Measurements from ENCODE around the gene EXD2. TPM values are rescaled to one million over a fixed set of nuclear protein-coding genes. Genes with fewer than 3 reads are reported as not detected.
A peak's percentile ranks its signal among the peaks of the same experiment; 100 is the strongest.
"Not testable (repeated sequence)": the region's sequence is repeated elsewhere in the genome, so short reads cannot be mapped to it uniquely, and the experiment has no call there.

The EXD2 gene
- polyA plus RNA-seq, 1 experiment = 16.7 TPM

DNA sequence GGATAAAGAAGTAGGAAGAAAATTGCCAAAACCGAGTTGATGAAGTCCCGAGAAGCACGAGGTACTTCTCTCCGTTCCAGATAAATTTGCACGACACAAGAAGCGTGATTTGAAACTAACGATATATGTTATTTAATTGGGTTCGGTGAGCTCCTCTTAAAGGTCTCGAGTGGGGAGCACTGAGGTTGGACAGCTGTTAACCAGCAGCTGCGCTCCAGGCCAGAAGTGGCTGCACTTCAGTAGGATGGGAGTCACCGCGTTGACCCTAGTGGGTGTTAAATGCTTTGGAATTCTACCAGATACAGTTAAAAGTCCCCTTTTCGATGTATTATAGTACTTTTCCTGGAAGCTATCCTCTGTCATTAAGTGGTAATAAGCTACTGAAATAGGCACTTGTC is 37.4 kb upstream of the EXD2 start:
- TF ChIP-seq, protein P1, sequence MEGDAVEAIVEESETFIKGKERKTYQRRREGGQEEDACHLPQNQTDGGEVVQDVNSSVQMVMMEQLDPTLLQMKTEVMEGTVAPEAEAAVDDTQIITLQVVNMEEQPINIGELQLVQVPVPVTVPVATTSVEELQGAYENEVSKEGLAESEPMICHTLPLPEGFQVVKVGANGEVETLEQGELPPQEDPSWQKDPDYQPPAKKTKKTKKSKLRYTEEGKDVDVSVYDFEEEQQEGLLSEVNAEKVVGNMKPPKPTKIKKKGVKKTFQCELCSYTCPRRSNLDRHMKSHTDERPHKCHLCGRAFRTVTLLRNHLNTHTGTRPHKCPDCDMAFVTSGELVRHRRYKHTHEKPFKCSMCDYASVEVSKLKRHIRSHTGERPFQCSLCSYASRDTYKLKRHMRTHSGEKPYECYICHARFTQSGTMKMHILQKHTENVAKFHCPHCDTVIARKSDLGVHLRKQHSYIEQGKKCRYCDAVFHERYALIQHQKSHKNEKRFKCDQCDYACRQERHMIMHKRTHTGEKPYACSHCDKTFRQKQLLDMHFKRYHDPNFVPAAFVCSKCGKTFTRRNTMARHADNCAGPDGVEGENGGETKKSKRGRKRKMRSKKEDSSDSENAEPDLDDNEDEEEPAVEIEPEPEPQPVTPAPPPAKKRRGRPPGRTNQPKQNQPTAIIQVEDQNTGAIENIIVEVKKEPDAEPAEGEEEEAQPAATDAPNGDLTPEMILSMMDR (IDR thresholded peaks at IDR 0.05; ENCODE audit: low read depth, low read length) = no peak
- Histone ChIP-seq H3K9me3 (ENCODE audit: control insufficient read depth, insufficient read depth, low read length) (no peaks in the 10 kb centered on the region; the same call in 1 of the 2 replicates), H3K27me3 (ENCODE audit: control insufficient read depth, insufficient read depth, low read length) (peaks cover 2% of the 10 kb centered on the region), H3K4me3 (ENCODE audit: low read depth, low read length) (peak overlapping the region; percentile 88), H3K27ac (ENCODE audit: low read depth, low read length) (peak overlapping the region; percentile 77)
- DNase-seq (ENCODE audit: low read depth, low spot score) = no peak
- CTCF ChIA-PET = interaction anchor here (0.8 to 1.2 kb wide), 2 partner anchors 25 to 89 kb away, joined by 3 to 4 read pairs; no protein-coding TSS in a partner anchor
- POLR2A ChIA-PET = interaction anchor here (1.0 to 1.7 kb wide), 2 partner anchors 21 to 25 kb away, joined by 3 to 4 read pairs; no protein-coding TSS in a partner anchor

DNA sequence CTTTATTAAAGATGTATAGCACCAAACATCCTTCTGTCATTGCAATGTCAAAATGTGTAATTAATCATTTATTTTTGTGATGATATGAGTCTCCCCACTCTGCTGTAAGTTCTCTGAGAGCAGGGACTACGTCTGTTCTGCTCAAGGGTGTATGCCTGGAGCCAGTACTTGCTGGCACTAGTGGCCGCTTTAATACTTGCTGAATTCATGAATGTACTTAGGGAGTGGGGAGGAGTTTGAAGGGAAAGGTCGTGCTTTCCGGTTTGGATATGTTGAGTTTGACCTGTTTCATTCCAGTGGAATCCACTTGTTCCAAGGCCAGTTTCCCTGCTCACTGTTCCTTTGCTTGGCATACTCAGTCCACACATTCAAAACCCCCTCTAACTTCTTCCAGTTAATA is 36.5 kb upstream of the EXD2 start:
- Histone ChIP-seq H3K9me3 (ENCODE audit: control insufficient read depth, insufficient read depth, low read length) (no peaks in the 10 kb centered on the region; the same call in 1 of the 2 replicates), H3K27ac (ENCODE audit: low read depth, low read length) (no peak overlapping the region), H3K4me3 (ENCODE audit: low read depth, low read length) (no peak overlapping the region), H3K27me3 (ENCODE audit: control insufficient read depth, insufficient read depth, low read length) (peaks cover 5% of the 10 kb centered on the region)
- ChIA-PET CTCF (no interaction called here), POLR2A (interaction anchor here (1.7 kb wide), 1 partner anchor 25 kb away, joined by 4 read pairs; no protein-coding TSS in a partner anchor)
- DNase-seq (ENCODE audit: low read depth, low spot score) = no peak
- TF ChIP-seq, protein P1 (IDR thresholded peaks at IDR 0.05; ENCODE audit: low read depth, low read length) = no peak

DNA sequence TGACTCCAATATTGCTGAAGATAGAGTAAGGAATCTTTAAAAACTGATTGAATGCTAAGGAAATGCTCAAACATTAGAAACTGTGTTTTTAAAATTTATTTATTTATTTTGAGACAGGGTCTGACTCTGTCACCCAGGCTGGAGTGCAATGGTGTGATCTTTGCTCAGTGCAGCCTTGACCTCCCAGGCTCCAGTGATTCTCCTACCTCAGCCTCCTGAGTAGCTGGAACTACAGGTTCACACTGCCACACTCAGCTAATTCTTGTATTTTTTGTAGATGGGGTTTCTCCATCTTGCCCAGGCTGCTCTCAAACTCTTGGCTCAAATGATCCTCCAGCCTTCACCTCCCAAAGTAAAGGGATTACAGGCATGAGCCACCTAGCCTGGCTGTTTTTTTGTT is 35.1 kb upstream of the EXD2 start:
- no peak for DNase-seq (ENCODE audit: low read depth, low spot score)
- no peak overlapping the region for H3K4me3 ChIP-seq (ENCODE audit: low read depth, low read length)
- no peaks in the 10 kb centered on the region; the same call in 1 of the 2 replicates for H3K9me3 ChIP-seq (ENCODE audit: control insufficient read depth, insufficient read depth, low read length)
- H3K27ac ChIP-seq (ENCODE audit: low read depth, low read length) = no peak overlapping the region
- CTCF ChIA-PET = no interaction called here
- POLR2A ChIA-PET = no interaction called here
- H3K27me3 ChIP-seq (ENCODE audit: control insufficient read depth, insufficient read depth, low read length) = peaks cover 5% of the 10 kb centered on the region
- TF ChIP-seq, protein P1 (IDR thresholded peaks at IDR 0.05; ENCODE audit: low read depth, low read length) = no peak

DNA sequence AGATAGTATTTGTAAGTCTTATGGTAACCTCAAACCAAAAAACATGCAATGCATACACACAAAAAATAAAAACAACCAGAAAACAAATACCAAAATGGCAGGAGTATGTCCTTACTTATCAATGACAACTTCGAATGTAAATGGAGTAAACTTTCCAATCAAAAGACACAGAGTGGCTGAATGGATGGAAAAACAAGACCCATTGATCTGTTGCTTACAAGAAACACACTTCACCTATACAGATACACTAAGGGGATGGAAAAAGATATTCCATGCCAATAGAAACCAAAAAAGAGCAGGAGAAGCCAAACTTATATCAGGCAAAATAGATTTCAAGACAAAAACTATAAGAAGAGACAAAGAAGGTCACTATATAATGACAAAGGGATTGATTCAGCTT is 29.7 kb upstream of the EXD2 start:
- Histone ChIP-seq H3K4me3 (ENCODE audit: low read depth, low read length) (no peak overlapping the region), H3K27ac (ENCODE audit: low read depth, low read length) (no peak overlapping the region), H3K27me3 (ENCODE audit: control insufficient read depth, insufficient read depth, low read length) (peaks cover 22% of the 10 kb centered on the region), H3K9me3 (ENCODE audit: control insufficient read depth, insufficient read depth, low read length) (no peaks in the 10 kb centered on the region)
- TF ChIP-seq, protein P1 (IDR thresholded peaks at IDR 0.05; ENCODE audit: low read depth, low read length) = no peak
- ChIA-PET CTCF (no interaction called here), POLR2A (no interaction called here)
- no peak for DNase-seq (ENCODE audit: low read depth, low spot score)

DNA sequence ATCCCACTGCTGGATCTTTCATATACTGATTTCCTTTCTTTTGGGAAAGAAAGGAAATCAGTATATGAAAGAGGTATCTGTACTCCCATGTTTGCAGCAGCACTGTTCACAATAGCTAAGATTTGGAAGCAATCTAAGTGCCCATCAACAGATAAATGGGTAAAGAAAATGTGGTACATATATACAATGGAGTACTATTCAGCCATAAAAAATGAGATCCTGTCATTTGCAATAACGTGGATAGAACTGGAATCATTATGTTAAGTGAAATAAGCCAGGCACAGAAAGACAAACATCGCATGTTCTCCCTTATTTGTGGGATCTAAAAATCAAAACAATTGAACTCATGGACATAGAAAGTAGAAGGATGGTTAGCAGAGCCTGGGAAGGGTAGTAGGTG is 25.5 kb upstream of the EXD2 start:
- POLR2A ChIA-PET; H3K27ac ChIP-seq (ENCODE audit: low read depth, low read length); H3K9me3 ChIP-seq (ENCODE audit: control insufficient read depth, insufficient read depth, low read length); DNase-seq (ENCODE audit: low read depth, low spot score); H3K4me3 ChIP-seq (ENCODE audit: low read depth, low read length): not testable (repeated sequence)
- H3K27me3 ChIP-seq (ENCODE audit: control insufficient read depth, insufficient read depth, low read length) = peaks cover 17% of the 10 kb centered on the region
- CTCF ChIA-PET = interaction anchor here (0.6 kb wide), 1 partner anchor 478 kb away, joined by 4 read pairs; no protein-coding TSS in a partner anchor

All from AG04450 (cell line).